HL-60 (cell line): Measurements from ENCODE around the gene USP21.

Experiments
- CTCF ChIP-seq: IDR thresholded peaks from one replicate; pipeline ENCODE4 v1.5.1; 2011; ENCODE audit warnings: low read length, control low read depth, inconsistent platforms; ENCODE audit not compliant: insufficient read depth
- POLR2AphosphoS5 ChIP-seq: IDR thresholded peaks from 2 replicates; pipeline ENCODE4 v1.6.1; 2012; ENCODE audit warnings: low read depth
- REST ChIP-seq: IDR thresholded peaks from 2 replicates; pipeline ENCODE4 v1.6.1; 2012; ENCODE audit warnings: low read depth; ENCODE audit not compliant: insufficient replicate concordance

GRCh38 chr1:161121834-161122233 lies 37.5 kb upstream of the USP21 start:
- TF ChIP-seq CTCF (no peak), REST (no peak), POLR2AphosphoS5 (no peak; the same call in 1 of the 2 replicates)
